Measurements from ENCODE around the gene OR2L3.

- TF ChIP-seq CTCF (IDR thresholded peaks at IDR 0.05) (no peak), ZFX (IDR thresholded peaks at IDR 0.05; ENCODE audit: borderline replicate concordance) (no peak)
Observed at GRCh38 chr1:248009681-248010080, 37.0 kb upstream of the OR2L3 start.
